GM18868 (cell line): ENCODE data around the gene OR8D4.
"Not testable (repeated sequence)": the region's sequence is repeated elsewhere in the genome, so short reads cannot be mapped to it uniquely, and the experiment has no call there.

Experiments
- ATAC-seq: cut with Tn5 transposase; IDR thresholded peaks from one replicate; pipeline ENCODE4 v1.9.1; 2021; ENCODE audit warnings: mild to moderate bottlenecking, moderate library complexity; ENCODE audit not compliant: unreplicated experiment

The OR8D4 gene

GRCh38 chr11:123901867-123902266 lies at the start of gene OR8D4:
Gene OR8D4, plus strand, starts transcription at chr11:123902167. Its CDS starts 4,265 bp downstream, at chr11:123906432.
- no peak for ATAC-seq

- no peak for ATAC-seq
Observed at GRCh38 chr11:123852321-123852720, 49.6 kb upstream of the OR8D4 start.

- no peak for ATAC-seq
Observed at GRCh38 chr11:123853038-123853437, 48.9 kb upstream of the OR8D4 start.

GRCh38 chr11:123856444-123856843 lies 45.5 kb upstream of the OR8D4 start:
- ATAC-seq: no peak

GRCh38 chr11:123859731-123860130 lies 42.2 kb upstream of the OR8D4 start:
- no peak for ATAC-seq

- not testable (repeated sequence) for ATAC-seq
Observed at GRCh38 chr11:123865293-123865692, 36.7 kb upstream of the OR8D4 start.

GRCh38 chr11:123867795-123868194 lies 34.2 kb upstream of the OR8D4 start:
- ATAC-seq: not testable (repeated sequence)

GRCh38 chr11:123880912-123881311 lies 21.1 kb upstream of the OR8D4 start:
- no peak for ATAC-seq

- no peak for ATAC-seq
Observed at GRCh38 chr11:123885570-123885969, 16.4 kb upstream of the OR8D4 start, which contains the start of gene TMEM225. Gene TMEM225, minus strand, starts transcription at chr11:123885670. Its CDS starts 245 bp downstream, at chr11:123885425.

- no peak for ATAC-seq
Observed at GRCh38 chr11:123892031-123892430, 9.9 kb upstream of the OR8D4 start.

- ATAC-seq: no peak
Observed at GRCh38 chr11:123899792-123900191, 2.2 kb upstream of the OR8D4 start.

- ATAC-seq: peak; percentile 90
Observed at GRCh38 chr11:123903932-123904331, 2.0 kb downstream of the OR8D4 start.

- ATAC-seq: no peak
Observed at GRCh38 chr11:123904932-123905331, 3.0 kb downstream of the OR8D4 start.

GRCh38 chr11:123905826-123906225 lies 3.9 kb downstream of the OR8D4 start:
- ATAC-seq: no peak

- ATAC-seq: no peak
Observed at GRCh38 chr11:123920943-123921342, 19.0 kb downstream of the OR8D4 start.

GRCh38 chr11:123924027-123924426 lies 22.1 kb downstream of the OR8D4 start:
- ATAC-seq: peak; percentile 41

GRCh38 chr11:123939317-123939716 lies 37.4 kb downstream of the OR8D4 start, which contains the start of gene OR4D5:
Gene OR4D5, plus strand, starts transcription at chr11:123939617. Its CDS starts 0 bp downstream, at chr11:123939617.
- ATAC-seq: no peak

- no peak for ATAC-seq
Observed at GRCh38 chr11:123942413-123942812, 40.4 kb downstream of the OR8D4 start.

GRCh38 chr11:123943738-123944137 lies 41.8 kb downstream of the OR8D4 start, which contains the start of gene OR6T1:
Gene OR6T1, minus strand, starts transcription at chr11:123943838. Its CDS starts 0 bp downstream, at chr11:123943838.
- no peak for ATAC-seq

GRCh38 chr11:123945132-123945531 lies 43.2 kb downstream of the OR8D4 start:
- ATAC-seq: no peak

GRCh38 chr11:123956752-123957151 lies 54.8 kb downstream of the OR8D4 start:
- no peak for ATAC-seq
